Regular cardiac myocyte (primary cell): ENCODE measurements around the gene COL2A1. TPM values are rescaled to one million over a fixed set of nuclear protein-coding genes. Genes with fewer than 3 reads are reported as not detected.

ENCODE experiments used
- total RNA-seq: library from RNA; depleted of rRNA; stranded (reverse); fragments of >200 nt; gene quantifications from 2 replicates; pipeline ENCODE4 v1.2.3, GENCODE V29; 2014

Gene COL2A1
- total RNA-seq = under 0.01 TPM in 2 replicates

DNA sequence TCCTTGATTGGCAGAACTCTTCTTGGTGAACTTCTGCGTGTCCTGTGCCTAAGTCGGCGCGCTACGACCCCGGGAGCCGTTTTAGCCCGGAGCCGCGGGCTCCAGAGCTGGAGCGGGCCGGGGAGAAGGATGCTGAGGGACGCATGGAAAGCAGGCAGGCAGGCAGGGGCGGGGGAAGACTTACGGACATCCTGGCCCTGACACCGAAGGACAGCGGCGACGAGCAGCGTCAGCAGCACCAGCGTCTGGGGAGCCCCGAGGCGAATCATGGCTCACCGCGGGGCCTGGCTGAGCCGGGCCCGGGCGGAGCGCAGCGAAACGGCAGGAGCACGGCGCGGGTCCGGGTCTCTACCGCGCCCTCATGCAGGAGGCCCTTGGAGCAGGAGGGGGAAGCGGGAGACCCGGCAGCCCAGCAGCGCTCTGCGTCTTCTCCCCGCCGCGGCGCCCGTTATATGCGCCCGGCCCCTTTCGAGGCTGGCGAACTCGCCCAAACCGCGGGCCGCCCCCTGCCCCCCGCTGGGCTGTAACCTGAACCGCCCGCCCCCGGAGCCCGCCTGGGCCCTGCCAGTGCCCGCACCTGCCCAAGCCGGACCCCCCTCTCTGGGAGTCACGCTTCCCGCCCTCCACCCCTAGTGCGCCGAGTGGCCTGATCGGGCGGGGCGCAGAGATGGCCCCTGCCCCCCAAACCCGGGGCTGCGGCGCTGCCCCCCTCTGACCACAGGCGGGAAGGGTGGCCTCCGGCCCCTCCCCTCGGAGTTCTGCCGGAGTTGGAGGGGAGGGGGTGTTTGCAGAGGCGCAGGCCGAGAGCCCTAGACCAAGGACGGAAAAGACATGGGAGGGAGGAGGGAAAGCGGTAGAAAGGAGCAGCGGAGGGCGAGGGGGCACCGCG, at the start of gene COL2A1:
Gene COL2A1, minus strand, starts transcription at position 424 of the 889 bp plus-strand sequence. Its CDS starts 155 bp downstream, at position 269.

GRCh38 chr12:47963340-47964040, 40.8 kb downstream of the COL2A1 start, which contains the start of gene TMEM106C:
Gene TMEM106C, plus strand, starts transcription at chr12:47963596. Its CDS starts 641 bp downstream, at chr12:47964237.

Other genes with a start within 250 kb of the COL2A1 start
- gene RAPGEF3, start 245.6 kb downstream of the COL2A1 start, total RNA-seq = 5.1 and 8.8 TPM in 2 replicates
- 12.4 and 13.6 TPM in 2 replicates for gene SLC48A1, start 231.2 kb downstream of the COL2A1 start, total RNA-seq
- gene HDAC7, start 184.6 kb downstream of the COL2A1 start, total RNA-seq = 23.7 and 35.3 TPM in 2 replicates
- 3.8 and 6.2 TPM in 2 replicates for gene VDR, start 99.5 kb downstream of the COL2A1 start, total RNA-seq
- 128 and 139 TPM in 2 replicates for gene TMEM106C, start 40.9 kb downstream of the COL2A1 start, total RNA-seq
- gene SENP1, start 101.6 kb upstream of the COL2A1 start, total RNA-seq = 9.3 and 15.7 TPM in 2 replicates
- 77.5 and 109 TPM in 2 replicates for gene PFKM, start 114.9 kb upstream of the COL2A1 start, total RNA-seq
- gene ASB8, start 153.0 kb upstream of the COL2A1 start, total RNA-seq = 13.8 and 16.6 TPM in 2 replicates
- gene CCDC184, start 179.2 kb upstream of the COL2A1 start, total RNA-seq = 0.85 and 0.96 TPM in 2 replicates
- not detected in 2 replicates for gene OR10AD1, start 198.8 kb upstream of the COL2A1 start, total RNA-seq